ENCODE results near the gene FMN1. TPM values are rescaled to one million over a fixed set of nuclear protein-coding genes. Genes with fewer than 3 reads are reported as not detected.

The FMN1 gene
- total RNA-seq, 1 donor from 2014 or later: 2.9 TPM

DNA sequence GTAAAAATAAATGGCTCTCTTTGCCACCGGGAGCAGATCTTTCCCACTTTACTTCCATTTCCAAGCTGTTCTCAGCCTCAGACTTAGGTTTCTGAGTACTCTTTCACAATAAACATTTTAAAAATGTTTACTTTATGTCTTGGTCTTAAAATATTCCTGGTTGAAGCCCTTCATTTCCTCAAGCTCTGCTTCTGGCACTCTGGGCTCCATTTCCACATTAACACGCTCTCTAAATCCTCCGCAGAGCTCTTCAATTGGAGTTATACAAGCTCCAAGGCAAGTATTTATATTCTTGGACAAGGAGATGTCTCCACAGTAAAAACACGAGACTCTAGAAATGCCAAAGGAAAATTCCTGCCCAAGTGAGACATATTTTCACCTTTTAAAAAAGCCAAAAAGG is 307.4 kb downstream of the FMN1 start:
- no peak for ATAC-seq
- DNase-seq: no peak
- intact Hi-C loops (cut with micrococcal nuclease): no loop called here

- DNase-seq: no peak
- intact Hi-C loops (cut with micrococcal nuclease): no loop called here
- no peak for ATAC-seq
Measured at GRCh38 chr15:32886459-32886858, 308.1 kb downstream of the FMN1 start.

GRCh38 chr15:32885713-32886112 is 308.8 kb downstream of the FMN1 start:
- no peak for ATAC-seq
- DNase-seq: no peak
- intact Hi-C loops (cut with micrococcal nuclease): no loop called here

DNA sequence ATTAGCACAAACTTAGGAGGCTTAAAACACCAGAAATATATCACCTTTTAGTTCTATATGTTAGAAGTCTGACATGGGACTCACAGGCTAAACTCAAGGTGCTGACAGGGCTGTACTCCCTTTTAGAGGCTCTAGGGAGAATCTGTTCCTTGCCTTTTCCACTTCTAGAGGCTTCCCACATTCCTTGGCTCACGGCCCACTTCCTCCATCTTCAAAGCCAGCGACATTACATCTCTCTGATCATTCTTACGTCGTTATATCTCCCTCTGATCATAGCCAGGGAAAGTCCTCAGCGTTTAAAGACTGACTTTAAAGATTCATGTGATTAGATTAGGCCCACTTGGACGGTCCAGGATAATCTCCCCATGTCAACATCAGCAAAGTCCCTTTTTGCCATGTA is 310.4 kb downstream of the FMN1 start:
- ATAC-seq (no peak), DNase-seq (no peak)
- intact Hi-C loops (cut with micrococcal nuclease): no loop called here

- intact Hi-C loops (cut with micrococcal nuclease): no loop called here
- ATAC-seq (no peak), DNase-seq (no peak)
Measured at GRCh38 chr15:32882955-32883354, 311.6 kb downstream of the FMN1 start.

DNA sequence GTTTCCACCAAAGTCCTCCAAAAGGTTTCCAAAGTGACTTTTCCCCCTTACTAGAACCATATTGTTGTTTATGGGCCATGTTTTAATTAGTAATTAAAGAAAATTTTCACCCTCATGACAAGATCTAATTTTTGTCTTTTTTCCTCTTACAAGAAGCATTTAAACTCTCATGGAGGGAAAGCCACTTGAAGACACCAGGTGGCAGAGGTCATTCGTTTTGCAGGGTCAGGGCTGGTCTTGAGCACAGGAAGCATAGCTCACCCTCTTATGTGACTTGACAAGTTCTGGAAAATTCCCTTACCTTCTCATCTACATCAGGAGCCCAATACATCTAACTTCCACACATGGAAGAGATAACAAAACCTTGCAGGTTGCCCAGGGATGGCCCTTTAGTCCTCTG is 313.0 kb downstream of the FMN1 start:
- ATAC-seq (no peak), DNase-seq (no peak)
- intact Hi-C loops (cut with micrococcal nuclease): no loop called here

GRCh38 chr15:32880642-32881041 is 313.9 kb downstream of the FMN1 start:
- intact Hi-C loops (cut with micrococcal nuclease): no loop called here
- DNase-seq (no peak), ATAC-seq (no peak)

- ATAC-seq (no peak), DNase-seq (no peak)
- intact Hi-C loops (cut with micrococcal nuclease): no loop called here
Measured at GRCh38 chr15:32879980-32880379, 314.5 kb downstream of the FMN1 start.

GRCh38 chr15:32878869-32879805 is 315.4 kb downstream of the FMN1 start:
- DNase-seq (no peak), ATAC-seq (no peak)
- intact Hi-C loops (cut with micrococcal nuclease): no loop called here

DNA sequence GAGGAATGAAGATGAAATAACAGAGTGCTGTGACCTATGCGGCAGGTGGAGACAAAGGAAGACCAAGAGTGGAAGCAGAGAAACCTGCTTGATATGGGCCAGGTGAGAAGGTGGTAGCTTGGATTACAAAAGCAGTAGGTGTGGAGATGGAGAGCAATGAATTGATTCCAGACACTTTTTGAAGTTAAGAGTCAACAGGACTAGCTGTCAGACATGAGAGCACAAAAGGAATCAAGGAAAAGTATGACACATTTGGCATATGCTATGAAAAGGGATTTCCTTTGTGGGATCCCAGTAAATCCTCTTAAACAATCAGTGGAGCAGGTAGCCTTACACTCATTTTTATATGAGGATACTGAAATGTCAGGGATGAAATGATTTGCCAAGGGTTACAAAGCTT is 316.2 kb downstream of the FMN1 start:
- no peak for DNase-seq
- intact Hi-C loops (cut with micrococcal nuclease): no loop called here
- ATAC-seq: no peak

GRCh38 chr15:32877252-32878019 is 317.1 kb downstream of the FMN1 start:
- DNase-seq (no peak), ATAC-seq (no peak)
- intact Hi-C loops (cut with micrococcal nuclease): no loop called here

- ATAC-seq: peak; percentile 14
- intact Hi-C loops (cut with micrococcal nuclease): no loop called here
- DNase-seq: no peak
Measured at GRCh38 chr15:32873284-32874114, 321.0 kb downstream of the FMN1 start.

- intact Hi-C loops (cut with micrococcal nuclease): no loop called here
- peak; percentile 42 for DNase-seq
- peak; percentile 98 for ATAC-seq
Measured at GRCh38 chr15:32872621-32873283, 321.8 kb downstream of the FMN1 start.

- DNase-seq: no peak
- intact Hi-C loops (cut with micrococcal nuclease): no loop called here
- no peak for ATAC-seq
Measured at GRCh38 chr15:32871883-32872282, 322.6 kb downstream of the FMN1 start.

DNA sequence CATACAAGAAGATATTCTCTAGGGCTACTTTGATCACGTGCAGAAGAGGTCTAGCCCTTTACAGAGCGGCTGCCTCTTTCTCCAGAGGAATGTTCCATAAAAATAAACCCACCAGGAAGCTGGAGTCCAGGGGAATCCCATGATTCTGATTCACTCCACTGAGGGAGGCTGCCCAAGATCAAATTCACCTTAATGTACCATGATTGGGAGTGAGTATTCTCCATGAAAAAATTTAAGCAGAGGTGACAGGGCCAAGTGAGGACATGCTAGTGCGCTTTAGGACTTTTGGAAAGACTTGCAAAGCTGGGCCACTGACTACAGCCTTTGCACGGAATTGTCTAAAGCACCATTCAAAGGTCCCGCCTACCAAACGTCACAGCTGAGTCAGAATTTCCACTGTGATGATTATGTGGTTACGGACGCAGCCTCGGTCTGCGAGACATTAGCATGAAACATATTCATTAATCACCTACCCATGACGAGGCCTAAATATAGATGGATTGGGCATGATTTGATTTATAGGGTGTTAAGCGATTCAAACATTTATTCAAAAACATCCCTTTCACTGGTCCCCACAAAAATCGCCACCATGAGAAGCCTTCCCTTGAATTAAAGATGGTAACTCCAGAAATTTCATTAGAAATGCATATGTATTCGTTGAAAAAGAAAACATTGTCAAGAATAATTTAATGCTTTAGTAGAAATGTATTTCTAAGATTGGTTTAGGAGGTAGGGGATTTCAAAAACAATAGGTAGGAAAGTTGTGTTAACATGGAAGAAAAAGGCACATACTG is 324.1 kb downstream of the FMN1 start:
- DNase-seq (no peak), ATAC-seq (no peak)
- intact Hi-C loops (cut with micrococcal nuclease): no loop called here

- intact Hi-C loops (cut with micrococcal nuclease): no loop called here
- ATAC-seq: no peak
Measured at GRCh38 chr15:32869776-32870175, 324.7 kb downstream of the FMN1 start.

DNA sequence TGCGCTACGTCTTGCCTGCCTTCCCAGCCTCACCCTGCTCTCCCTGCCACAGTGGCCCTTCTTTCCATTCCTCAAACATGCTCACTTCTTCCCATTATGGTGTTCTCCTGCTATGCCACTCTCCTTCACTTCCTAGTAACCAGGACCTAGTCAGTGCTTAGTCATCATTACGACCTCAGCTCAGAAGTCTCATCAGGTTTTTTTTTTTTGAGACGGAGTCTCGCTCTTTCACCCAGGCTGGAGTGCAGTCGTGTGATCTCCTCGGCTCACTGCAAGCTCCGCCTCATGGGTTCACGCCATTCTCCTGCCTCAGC is 327.2 kb downstream of the FMN1 start:
- ATAC-seq (peak; percentile 44), DNase-seq (no peak)
- intact Hi-C loops (cut with micrococcal nuclease): no loop called here

More at GRCh38 chr15:32869776-32870175, 324.7 kb downstream of the FMN1 start:
- DNase-seq: no peak

Measured in left ventricle myocardium superior (tissue), 1 donor.